HL-60 (cell line): ENCODE data around the gene TPCN1.
A peak's percentile ranks its signal among the peaks of the same experiment; 100 is the strongest.

Source experiments
- DNase-seq, 2 experiments: peaks; one replicate each; pipeline ENCODE4 v3.0.0-alpha.2; 2010 to 2020; ENCODE audit warnings: low read depth in 1 of 2, low spot score in 1 of 2
- H3K27ac ChIP-seq: fragments of 250-450 bp; sonication (Bioruptor Pico); replicated peaks from 2 replicates; pipeline ENCODE4 v1.5.1; 2020; ENCODE audit warnings: mild to moderate bottlenecking, moderate library complexity
- H3K27me3 ChIP-seq: fragments of 250-450 bp; sonication (Bioruptor Pico); 2 replicates; pipeline ENCODE4 v1.5.1; 2021; ENCODE audit warnings: mild to moderate bottlenecking, moderate library complexity; ENCODE audit not compliant: insufficient read depth, poor library complexity, severe bottlenecking
- H3K4me3 ChIP-seq: replicated peaks from 2 replicates; pipeline ENCODE4 v1.5.1; 2011; ENCODE audit warnings: mild to moderate bottlenecking, control low read depth, low read length; ENCODE audit not compliant: insufficient read depth
- GABPA ChIP-seq: IDR thresholded peaks from 2 replicates; pipeline ENCODE4 v1.6.1; 2012; ENCODE audit warnings: low read depth
- POLR2AphosphoS5 ChIP-seq: IDR thresholded peaks from 2 replicates; pipeline ENCODE4 v1.6.1; 2012; ENCODE audit warnings: low read depth
- SPI1 ChIP-seq: IDR thresholded peaks from 2 replicates; pipeline ENCODE4 v1.6.1; 2012; ENCODE audit warnings: low read depth, mild to moderate bottlenecking, borderline replicate concordance
- TF ChIP-seq, protein P1 (sequence below): IDR thresholded peaks from 2 replicates; pipeline ENCODE4 v1.6.1; 2012; ENCODE audit warnings: low read depth; ENCODE audit not compliant: insufficient replicate concordance
- TF ChIP-seq, protein P2 (sequence below): IDR thresholded peaks from one replicate; pipeline ENCODE4 v1.5.1; 2011; ENCODE audit warnings: low read length, control low read depth, inconsistent platforms; ENCODE audit not compliant: insufficient read depth

The TPCN1 gene

DNA sequence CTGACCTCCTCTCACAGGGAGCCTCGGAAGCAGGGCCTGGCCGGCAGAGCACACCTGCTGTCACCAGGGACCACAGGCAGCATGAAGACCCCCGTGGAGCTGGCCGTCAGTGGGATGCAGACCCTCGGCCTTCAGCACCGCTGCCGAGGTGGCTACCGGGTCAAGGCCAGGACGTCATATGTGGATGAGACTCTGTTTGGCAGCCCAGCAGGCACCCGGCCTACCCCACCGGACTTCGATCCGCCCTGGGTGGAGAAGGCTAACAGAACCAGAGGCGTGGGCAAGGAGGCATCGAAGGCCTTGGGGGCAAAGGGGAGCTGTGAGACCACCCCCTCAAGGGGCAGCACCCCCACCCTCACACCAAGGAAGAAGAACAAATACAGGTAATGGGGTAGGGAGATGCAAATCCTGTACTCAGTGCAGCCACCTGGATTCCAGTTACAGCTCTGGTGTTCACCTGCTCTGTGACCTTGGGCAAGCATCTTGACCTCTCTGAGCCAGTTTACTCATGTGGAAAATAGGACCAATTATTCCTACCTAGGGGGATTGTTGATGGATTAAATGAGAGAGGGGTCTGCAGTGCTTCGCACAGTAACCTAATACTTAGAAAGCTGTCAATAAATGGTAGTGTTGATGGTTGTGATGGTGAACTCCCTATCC lies 34.5 kb upstream of the TPCN1 start:
- Histone ChIP-seq H3K4me3 (peak overlapping the region; percentile 87), H3K27ac (no peak overlapping the region; the same call in 1 of the 2 replicates), H3K27me3 (no peaks in the 10 kb centered on the region)
- DNase-seq = no peak
- TF ChIP-seq, protein P1, sequence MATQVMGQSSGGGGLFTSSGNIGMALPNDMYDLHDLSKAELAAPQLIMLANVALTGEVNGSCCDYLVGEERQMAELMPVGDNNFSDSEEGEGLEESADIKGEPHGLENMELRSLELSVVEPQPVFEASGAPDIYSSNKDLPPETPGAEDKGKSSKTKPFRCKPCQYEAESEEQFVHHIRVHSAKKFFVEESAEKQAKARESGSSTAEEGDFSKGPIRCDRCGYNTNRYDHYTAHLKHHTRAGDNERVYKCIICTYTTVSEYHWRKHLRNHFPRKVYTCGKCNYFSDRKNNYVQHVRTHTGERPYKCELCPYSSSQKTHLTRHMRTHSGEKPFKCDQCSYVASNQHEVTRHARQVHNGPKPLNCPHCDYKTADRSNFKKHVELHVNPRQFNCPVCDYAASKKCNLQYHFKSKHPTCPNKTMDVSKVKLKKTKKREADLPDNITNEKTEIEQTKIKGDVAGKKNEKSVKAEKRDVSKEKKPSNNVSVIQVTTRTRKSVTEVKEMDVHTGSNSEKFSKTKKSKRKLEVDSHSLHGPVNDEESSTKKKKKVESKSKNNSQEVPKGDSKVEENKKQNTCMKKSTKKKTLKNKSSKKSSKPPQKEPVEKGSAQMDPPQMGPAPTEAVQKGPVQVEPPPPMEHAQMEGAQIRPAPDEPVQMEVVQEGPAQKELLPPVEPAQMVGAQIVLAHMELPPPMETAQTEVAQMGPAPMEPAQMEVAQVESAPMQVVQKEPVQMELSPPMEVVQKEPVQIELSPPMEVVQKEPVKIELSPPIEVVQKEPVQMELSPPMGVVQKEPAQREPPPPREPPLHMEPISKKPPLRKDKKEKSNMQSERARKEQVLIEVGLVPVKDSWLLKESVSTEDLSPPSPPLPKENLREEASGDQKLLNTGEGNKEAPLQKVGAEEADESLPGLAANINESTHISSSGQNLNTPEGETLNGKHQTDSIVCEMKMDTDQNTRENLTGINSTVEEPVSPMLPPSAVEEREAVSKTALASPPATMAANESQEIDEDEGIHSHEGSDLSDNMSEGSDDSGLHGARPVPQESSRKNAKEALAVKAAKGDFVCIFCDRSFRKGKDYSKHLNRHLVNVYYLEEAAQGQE = no peak
- no peak for TF ChIP-seq POLR2AphosphoS5
- no peak for TF ChIP-seq GABPA
- no peak for TF ChIP-seq SPI1
- TF ChIP-seq, protein P2, sequence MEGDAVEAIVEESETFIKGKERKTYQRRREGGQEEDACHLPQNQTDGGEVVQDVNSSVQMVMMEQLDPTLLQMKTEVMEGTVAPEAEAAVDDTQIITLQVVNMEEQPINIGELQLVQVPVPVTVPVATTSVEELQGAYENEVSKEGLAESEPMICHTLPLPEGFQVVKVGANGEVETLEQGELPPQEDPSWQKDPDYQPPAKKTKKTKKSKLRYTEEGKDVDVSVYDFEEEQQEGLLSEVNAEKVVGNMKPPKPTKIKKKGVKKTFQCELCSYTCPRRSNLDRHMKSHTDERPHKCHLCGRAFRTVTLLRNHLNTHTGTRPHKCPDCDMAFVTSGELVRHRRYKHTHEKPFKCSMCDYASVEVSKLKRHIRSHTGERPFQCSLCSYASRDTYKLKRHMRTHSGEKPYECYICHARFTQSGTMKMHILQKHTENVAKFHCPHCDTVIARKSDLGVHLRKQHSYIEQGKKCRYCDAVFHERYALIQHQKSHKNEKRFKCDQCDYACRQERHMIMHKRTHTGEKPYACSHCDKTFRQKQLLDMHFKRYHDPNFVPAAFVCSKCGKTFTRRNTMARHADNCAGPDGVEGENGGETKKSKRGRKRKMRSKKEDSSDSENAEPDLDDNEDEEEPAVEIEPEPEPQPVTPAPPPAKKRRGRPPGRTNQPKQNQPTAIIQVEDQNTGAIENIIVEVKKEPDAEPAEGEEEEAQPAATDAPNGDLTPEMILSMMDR = no peak

GRCh38 chr12:113189361-113189760 lies 31.9 kb upstream of the TPCN1 start:
- no peak overlapping the region for H3K27ac ChIP-seq
- no peak overlapping the region for H3K4me3 ChIP-seq
- TF ChIP-seq POLR2AphosphoS5 (no peak), SPI1 (no peak), GABPA (no peak)
- TF ChIP-seq, protein P2 = no peak
- TF ChIP-seq, protein P1 = no peak
- DNase-seq = no peak
- H3K27me3 ChIP-seq = no peaks in the 10 kb centered on the region

DNA sequence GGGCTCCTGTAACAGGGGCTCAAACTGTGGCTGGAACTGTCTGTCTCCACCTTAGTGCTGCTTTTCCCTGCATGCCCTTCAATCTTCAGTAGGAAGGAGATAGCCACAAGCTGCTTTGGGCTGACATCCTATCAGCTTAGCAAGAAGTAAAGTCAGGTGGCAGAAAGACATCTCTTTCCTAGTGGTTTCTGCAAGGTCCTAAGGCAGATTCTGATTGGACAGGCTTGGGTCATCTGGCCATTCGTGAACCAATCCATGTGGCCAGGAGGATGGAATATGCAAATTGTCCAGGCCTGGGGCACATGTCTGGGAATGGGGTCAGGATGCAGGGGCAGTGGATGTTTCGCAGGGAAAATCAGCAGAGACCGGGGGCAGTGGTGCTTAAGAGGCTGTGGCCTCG lies 30.5 kb upstream of the TPCN1 start:
- TF ChIP-seq SPI1 = no peak
- Histone ChIP-seq H3K4me3 (no peak overlapping the region), H3K27me3 (no peaks in the 10 kb centered on the region), H3K27ac (no peak overlapping the region)
- DNase-seq = no peak

DNA sequence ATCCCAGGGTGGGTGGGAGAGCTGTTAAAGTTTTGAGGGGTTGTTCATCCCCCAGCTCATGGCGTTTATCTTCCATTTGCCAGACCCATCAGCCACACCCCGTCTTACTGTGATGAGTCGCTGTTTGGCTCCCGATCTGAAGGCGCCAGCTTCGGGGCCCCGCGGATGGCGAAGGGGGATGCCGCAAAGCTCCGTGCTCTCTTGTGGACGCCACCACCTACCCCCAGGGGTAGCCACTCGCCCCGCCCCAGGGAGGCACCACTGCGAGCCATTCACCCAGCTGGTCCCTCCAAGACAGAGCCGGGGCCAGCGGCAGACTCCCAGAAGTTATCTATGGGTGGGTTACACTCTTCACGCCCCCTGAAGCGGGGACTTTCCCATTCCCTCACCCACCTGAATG lies 30.0 kb upstream of the TPCN1 start:
- Histone ChIP-seq H3K27me3 (no peaks in the 10 kb centered on the region), H3K27ac (no peak overlapping the region), H3K4me3 (no peak overlapping the region)
- DNase-seq = no peak
- TF ChIP-seq, protein P2 = no peak
- TF ChIP-seq, protein P1 = no peak
- TF ChIP-seq GABPA = no peak
- TF ChIP-seq SPI1 = no peak
- no peak for TF ChIP-seq POLR2AphosphoS5
